GM13977 (cell line): Measurements from ENCODE around the gene BICC1.

Experiments used
- DNase-seq: peaks from one replicate; pipeline ENCODE4 v3.0.0; 2012; ENCODE audit warnings: low spot score
- CTCF ChIP-seq: IDR thresholded peaks from 2 replicates; pipeline ENCODE4 v1.5.1; 2012; ENCODE audit warnings: mild to moderate bottlenecking, control low read depth; ENCODE audit not compliant: insufficient read depth; ENCODE audit errors: extremely low read depth, missing control alignments
- in situ Hi-C: fragments of 300-500 bp; cut with MboI; formaldehyde crosslinking; loops from one replicate; pipeline ENCODE4 v1.12.0; 2022; ENCODE audit warnings: low sequenced_read_pairs, low pct_unique_long_range_greater_than_20kb, mixed read lengths, inconsistent platforms; ENCODE audit not compliant: unreplicated experiment

Gene BICC1

DNA sequence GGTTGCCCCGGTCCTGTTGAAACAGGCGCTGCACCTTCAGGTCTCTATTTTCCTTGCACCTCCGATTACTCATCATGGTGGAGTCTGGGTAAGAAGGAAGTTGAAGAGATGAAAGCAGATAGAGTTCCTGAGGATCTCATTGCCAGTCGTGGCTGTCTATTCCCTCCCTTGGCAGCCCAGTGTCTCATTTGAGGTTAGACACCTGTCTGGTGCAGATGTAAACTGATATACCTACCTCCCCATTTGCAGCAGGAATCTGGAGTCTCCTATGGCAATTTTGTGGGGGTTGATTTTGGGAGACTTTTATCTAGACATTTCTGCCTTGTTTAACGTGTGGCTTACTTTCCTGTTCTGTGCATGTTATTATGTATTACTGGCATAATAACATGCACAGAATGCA, 212.1 kb downstream of the BICC1 start:
- TF ChIP-seq CTCF: no peak

GRCh38 chr10:58725901-58726300, 213.2 kb downstream of the BICC1 start:
- in situ Hi-C loops: no loop called here
- TF ChIP-seq CTCF: no peak
- DNase-seq: no peak

More for the DNA sequence above, 212.1 kb downstream of the BICC1 start:
- DNase-seq: no peak
- in situ Hi-C loops: no loop called here

GRCh38 chr10:58727633-58728032, 215.0 kb downstream of the BICC1 start:
- in situ Hi-C loops: no loop called here
- no peak for TF ChIP-seq CTCF
- DNase-seq: no peak

- DNase-seq: no peak
- in situ Hi-C loops: no loop called here
- TF ChIP-seq CTCF: no peak
Observed at GRCh38 chr10:58731276-58731675, 218.6 kb downstream of the BICC1 start.

GRCh38 chr10:58733436-58733835, 220.8 kb downstream of the BICC1 start:
- DNase-seq: no peak
- in situ Hi-C loops: no loop called here

DNA sequence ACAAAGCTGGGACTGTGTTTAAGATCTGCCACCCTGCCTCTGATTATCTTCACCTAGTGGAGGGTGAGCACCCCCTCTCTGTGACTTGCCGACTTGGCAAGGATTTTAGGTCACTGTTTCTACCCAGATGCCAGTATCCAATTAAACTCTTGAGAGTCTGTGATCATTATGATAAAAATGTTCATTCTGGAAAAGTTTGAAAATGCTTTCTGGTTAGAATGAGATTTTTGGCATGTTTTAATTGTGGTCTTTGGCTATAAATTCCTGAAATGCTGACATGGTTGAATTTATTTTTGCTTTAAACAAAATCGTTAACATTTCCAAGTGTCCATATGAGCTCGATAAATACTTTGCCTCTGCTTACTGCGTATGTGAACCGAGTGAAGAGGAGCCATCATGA, 221.4 kb downstream of the BICC1 start:
- in situ Hi-C loops: no loop called here
- DNase-seq: no peak
- TF ChIP-seq CTCF: no peak

More at GRCh38 chr10:58733436-58733835, 220.8 kb downstream of the BICC1 start:
- TF ChIP-seq CTCF: no peak

GRCh38 chr10:58734664-58735063, 222.0 kb downstream of the BICC1 start:
- no peak for DNase-seq
- in situ Hi-C loops: no loop called here
- no peak for TF ChIP-seq CTCF
